Activated CD4-positive, alpha-beta T cell treated with anti-CD3 and anti-CD28 coated beads, Interleukin-2, amount 50 U/mL, for 16 hours (primary cell): ENCODE data around the gene PACC1.

Experiments used
- DNase-seq: peaks from one replicate; pipeline ENCODE4 v3.0.0-alpha.2; 2020

Gene PACC1

DNA sequence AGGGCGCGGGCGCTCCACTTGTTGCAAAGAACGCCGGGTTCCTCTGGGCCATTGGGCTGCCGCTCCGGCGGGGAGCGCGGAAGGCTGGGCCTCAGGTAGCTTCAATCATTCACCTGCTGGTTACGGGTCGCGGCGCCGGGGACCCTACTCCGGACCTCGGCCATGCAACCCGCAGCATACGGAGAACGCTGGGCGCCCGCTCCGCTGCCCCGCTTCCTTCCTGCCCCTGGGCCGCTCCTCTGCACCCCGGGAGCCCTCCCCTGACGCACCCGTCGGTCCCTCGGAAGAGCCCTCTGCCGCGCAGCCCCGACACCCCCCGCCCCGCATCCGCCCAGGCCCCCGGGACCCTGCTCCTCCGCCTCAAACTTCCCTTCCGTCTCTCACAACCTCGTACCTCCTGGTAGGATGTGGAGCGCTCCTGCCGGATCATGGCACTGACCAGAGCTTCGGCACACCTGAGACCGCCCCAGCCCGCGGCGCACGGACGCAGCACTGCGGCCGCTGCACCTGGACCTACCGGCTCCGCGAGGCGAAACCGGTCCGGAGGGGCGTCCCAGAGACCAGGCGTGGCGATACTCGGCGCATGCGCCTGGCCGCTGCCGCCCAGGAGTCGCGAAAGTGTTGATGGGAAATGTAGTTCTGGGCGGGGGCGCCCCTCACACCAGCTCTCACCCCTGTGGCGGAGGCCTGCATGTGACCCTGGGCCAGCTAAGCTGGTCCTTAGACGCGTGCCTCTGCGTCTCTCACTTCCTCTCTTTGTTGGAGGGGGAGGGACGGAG, at the start of gene PACC1:
PACC1 (minus strand) TSS at position 559 of the 779 bp plus-strand sequence; CDS start at position 430, 129 bp downstream.
- peak; percentile 95 for DNase-seq

DNA sequence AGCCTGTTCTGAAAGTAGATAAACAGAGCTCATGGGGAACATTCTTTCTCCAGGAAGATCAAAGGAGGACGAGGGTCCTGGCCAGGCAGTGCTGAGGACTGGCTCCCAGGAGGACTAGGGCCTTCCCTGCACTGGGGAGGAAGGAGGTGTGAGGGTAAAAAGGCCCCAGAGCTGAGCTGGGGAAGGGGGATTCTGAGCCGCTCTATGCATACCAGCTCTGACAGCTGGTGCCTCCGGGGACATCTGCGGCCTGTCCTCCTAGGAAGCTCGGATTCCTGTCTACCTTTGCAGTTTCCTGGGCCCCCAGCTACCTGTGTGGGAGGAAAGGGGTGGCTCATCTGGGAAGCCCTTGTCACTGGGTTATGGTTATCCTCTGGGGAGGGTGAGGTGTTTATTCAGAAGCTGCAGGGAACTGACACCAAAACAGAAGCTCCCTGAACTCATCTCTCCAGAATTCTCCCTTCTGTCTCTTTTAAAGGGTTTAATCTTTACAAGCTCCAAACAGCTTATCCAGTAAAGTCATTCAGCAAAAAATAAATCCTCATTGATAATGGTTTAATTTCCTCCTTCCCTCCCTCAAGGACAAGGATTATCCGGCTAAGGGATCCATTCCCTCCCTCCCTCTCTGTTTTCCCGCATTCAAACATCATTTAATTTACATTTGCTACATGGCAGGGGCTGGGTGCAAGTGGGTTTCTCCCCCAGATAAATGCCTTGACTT, 49.0 kb upstream of the PACC1 start:
- no peak for DNase-seq

DNA sequence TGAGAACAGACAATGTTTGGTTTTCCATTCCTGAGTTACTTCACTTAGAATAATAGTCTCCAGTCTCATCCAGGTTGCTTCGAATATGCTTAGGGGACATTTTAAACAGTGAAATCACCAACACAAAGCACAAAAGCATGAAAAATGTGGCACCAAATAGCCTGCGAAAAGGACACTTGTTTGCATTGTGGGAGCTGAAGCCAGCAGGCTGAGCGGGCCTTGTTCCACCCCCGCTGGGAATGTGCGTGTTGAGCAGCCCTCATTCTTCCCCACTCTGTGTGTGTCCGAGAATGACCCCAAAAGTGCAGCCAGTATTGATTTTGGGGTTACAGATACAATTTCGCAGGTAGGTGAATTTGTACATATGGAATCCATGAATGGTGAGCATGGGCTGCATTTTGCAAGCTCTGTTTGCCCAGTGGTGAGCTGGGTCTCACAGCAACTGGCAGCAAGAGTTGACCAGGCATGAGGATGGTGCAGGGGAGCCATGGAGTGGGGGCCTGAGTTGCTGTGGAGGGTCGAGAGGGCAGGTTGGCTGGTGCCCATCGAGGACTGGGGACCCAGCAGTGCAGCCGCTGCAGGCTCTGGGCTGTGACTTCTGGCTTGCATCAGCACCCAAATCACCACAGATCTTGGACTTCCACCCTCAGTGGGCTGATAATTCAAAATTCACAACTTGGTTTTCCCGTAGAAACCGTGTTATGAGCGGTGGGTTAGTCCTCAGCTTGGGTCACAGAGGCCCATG, 47.4 kb upstream of the PACC1 start:
- DNase-seq = no peak

DNA sequence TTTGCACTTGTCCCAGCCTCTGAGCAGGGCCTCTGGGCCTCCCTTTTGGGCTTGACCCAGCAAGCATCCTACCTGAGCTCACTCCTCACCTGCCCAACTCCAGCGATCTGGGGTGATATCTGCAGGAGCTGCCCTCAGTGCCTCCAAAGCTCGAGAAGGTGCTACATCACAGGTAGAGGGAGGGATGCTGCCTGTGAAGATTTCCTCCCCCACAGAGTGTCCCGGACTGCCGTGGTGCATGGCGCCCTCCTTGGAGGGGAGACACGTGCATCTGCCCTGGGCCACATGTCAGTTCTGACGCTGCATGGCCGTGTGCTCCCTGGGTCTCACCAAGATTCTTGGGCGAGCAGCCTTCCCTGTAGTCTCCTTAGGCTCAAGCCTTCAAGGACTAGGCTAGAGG, 45.7 kb upstream of the PACC1 start:
- no peak for DNase-seq

DNA sequence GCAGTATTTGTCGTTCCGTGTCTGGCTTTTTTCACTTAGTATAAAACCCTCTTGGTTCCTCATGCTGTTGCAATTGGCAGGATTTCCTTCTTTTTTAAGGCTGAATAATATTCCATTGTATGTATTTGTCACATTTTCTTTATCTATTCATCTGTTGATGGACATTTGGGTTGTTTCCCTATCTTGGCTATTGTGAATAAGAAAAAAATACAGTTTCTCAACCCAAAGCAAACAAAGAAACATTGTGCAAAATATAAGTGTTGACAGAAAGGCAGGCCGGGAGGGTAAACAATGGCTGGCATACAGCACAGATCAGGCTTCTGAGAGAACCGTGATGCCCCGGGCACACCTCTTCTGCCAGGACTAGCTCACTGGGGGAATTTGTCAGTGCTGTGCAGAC, 45.0 kb upstream of the PACC1 start:
- no peak for DNase-seq

DNA sequence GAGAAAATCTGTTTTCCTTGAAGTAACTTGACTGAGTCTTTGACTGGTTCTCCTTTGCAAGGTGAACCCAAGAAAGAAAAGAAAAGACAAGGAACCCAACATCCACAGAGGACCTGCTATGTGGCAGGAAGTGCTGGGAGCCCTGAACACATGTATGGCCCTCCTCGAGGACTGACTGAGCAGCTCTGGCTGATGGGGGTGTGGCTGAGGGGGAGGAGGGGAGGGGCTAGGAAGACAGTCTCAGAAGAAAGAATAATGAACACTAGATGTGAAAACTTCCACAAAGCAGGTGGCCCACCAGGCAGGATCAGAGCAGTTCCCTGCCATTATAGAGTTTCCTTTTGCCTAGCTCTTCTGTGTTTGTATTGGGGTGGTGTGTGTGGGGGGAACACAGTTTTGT, 44.1 kb upstream of the PACC1 start:
- no peak for DNase-seq

DNA sequence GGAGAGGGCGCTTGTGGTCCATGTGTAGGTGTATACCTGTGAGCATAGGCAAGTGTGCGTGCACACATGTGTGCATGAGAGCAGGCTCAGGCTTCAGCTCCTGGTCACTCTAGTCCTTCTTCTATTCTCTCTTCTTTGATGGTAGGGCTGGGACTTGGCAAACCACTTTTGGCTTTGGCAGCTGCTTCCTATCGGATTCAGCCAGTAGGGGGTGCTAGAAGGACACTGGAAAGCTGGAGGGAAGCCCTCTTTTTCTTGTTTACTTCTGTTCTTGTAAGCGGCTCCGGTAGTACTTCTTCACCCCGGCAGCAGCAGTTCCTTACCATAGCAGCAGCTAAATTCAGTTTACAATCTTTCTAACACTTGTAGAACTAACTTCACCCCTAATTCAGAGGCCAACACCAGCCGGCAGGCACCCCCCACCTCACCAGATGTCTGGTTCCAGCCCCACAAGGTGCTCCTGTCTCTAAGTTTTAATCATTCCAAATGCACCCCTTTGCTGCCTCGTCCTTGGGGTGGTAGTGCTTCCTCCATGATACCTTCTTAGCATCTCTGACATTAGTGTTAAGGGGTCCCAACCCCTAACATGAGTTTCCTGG, 43.2 kb upstream of the PACC1 start:
- peak; percentile 69 for DNase-seq

DNA sequence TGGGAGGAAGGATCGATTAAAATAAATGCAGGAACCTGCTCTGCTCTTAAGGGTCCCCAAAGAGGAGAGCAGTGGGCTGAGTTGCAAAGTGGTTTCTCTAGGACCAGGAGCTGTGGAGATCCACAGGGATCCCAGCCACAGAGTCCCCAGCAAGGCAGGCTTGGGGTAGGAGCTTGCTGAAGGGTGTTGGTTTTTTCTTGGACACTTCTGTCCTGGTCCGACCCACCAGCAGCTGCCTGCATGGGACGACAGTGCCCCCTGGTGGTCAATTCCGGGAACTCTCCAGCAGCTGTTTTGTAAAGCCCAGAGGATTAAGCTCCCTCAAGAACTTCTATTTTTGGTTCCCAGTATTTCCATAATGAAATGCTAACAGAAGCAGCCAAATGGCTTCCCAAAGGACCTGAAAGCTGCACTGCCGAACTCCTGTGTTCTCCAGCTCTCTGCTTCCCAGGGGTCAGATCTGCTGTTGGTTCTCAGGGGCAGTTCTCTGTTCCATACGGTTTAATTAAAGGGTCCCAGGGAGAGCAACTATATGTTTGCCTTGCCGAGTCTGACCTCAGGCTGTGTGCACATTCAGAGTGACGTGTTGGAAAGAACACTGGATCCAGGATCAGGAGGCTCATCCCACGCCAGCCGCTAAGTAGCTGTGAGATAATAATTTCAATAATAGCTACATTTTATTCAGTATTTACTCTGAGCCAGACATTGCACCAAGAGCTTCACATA, 41.3 kb upstream of the PACC1 start:
- DNase-seq = peak; percentile 82

DNA sequence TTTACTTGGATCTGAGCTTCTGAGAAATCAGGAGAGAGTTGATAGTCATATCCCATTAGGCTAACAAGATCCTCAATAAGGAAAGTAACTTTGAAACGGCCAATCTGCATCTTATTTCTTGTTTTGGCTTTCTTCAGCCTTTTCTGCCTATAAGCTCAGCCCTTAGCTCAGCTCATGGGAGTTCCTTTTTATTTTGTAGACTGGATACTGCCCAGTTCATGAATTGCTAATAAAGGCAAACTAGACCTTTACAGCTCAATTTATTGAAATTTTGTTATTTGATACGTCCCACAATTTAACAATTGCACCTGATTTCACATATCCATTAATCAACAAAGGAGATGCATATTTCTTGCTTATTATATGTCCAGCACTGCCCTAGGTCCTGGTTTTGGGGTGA, 40.7 kb upstream of the PACC1 start:
- DNase-seq = no peak

DNA sequence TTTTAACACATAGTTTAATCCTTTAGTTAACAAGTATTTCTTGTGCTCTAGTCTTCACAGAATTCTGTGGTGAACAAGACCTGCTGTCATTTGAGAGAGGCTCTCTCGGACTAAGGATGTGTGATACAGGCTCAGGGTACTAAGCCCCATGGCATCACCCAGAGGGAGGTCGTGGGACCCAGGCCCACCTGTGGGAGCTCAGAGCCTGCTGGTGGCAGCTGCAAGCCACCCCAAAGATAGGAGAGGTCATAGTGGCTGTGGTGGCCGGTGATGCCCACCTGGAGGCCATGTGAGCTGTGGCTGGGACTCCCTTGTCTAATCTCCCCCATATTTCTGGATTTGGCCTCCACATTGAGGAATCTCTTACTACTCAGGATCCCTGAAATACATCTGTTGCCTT, 40.1 kb upstream of the PACC1 start:
- DNase-seq = no peak

DNA sequence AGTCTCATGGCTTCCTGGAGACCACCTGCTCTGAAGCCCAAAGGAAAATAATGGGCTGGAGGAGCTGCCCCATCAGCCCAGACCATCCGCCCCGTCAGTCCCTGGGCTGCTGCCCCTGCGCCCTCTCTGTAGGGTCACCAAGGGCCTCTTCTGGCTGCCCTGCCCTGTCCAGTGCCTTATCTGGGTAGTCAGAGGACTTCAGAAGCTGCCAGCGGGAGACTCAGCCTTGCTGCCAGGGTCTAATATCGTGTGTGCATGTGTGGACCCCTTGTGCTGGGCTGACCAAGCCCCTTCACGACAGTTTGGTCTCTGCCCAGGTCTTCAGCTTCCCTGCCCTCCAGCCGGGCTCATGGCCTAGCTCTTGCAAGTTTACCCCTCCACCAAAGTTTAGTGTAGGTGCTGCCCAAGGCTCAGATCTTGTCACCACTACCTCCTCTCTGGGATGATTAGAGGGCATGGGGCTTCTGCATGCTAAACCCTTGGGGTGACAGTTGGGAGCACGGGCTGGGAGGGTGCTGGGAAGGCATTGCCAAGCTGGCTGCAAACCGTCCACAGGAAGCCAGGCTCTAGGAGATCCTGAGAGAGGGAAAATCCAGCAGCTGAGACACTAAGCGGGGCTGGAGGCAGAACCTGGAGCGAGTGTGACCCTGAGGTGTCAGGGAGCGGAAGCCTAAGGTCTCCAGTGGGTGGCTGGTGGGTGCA, 38.6 kb upstream of the PACC1 start:
- no peak for DNase-seq

DNA sequence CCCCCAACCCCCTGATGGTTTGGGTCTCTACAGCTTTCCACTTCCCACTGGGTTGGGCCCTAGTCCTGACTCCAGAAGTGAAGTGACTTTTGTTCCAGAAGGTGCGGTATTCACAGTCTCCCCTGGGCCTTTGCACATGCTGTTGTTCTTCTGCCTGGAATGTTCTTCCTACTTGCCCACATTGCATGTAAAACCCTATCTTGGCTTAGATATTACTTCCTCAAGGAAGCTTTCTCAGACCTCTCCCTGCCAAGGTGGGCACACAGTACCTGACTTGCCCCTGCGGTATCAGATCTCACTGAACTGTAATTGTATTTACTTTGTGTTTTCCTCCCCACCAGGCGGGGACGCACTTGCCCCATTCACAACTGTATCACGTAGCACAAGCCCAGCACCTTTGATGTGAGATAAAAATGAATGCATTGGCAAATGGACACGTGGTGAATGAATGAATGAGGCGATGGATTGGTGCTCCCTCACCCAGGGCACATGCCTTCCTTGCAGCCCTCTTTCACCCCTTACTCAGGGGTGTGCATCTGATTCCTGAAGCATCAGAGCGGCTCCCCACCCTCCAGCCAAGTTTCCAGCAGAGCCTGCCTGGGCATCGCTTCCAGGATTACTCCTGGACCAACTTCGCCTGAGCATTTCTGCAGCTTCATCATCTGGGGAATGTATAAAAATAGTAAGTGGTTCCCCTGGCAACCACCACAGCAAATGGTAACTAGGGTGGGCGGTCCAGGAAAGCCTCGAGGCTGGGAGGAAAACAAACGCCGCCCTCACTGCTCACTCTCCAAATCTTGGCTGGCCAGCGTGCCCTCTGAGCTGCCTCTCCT, 37.9 kb upstream of the PACC1 start:
- DNase-seq = no peak

DNA sequence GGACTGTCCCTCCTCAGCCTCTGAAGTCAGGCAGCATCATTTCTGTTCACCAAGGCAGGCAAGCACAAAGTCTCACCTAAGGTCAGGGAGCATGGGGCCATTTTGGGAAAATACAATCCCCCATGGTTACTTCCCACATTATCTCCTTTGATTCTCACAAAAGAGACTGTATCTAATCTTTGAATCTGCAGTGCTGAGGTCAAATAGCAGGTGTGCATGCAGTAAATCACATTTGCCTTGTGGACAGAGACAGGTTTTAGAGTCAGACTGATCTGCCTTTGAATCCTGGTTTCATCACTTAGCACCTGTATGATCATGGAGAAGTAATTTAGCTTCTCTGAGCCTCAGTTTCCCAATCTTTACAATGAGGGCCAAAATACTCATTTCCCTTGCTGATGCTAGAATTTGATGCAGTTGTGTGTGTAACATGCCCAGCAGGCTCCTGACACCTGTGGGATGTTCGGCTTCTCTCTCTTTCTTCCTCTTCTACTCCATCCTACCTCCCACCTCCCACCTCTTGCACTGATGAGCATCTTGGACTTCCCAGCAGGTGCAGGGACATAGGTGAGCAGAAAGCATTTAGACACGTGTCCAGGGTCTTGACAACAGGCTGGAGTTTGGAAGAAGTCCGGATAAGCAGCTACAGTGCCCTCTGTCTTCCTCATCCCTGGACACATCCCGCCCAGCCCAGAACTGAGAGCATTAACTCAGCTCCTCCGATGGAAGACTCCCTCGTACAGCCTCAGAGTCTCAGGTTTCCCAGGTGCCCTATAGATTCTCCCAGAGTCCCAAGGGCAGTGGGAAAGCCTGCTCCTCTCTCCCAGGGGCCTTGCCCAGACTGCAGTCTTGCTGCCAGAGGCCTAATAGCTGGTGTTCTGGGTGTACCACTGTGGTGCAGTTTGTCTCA, 37.0 kb upstream of the PACC1 start:
- no peak for DNase-seq

DNA sequence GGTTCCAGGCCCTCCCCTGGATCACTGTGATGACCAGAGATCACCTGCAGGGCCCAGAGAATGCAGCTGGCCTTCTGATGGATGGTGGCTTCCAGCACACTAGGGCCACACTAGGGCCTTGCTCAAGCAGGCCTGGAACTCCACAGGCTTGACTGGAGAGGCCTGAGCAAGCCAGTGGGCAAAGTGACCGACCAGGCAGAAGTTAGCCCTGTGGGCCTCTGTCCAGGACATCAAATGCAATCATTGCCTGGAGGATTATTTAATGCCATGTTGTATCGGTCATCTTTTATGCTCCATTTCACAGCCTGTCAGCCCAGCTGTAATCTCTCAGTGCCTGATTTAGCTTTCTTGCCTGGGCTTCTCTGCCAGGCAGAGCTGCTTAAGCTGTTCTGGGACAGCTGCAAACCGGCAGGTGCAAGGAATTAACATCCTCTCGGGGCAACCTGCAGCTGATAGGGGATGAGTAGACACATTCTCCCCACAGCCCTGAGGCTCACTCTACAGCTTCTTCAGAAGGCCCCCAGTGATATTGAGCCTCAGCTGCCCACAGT, 35.7 kb upstream of the PACC1 start:
- DNase-seq = no peak

DNA sequence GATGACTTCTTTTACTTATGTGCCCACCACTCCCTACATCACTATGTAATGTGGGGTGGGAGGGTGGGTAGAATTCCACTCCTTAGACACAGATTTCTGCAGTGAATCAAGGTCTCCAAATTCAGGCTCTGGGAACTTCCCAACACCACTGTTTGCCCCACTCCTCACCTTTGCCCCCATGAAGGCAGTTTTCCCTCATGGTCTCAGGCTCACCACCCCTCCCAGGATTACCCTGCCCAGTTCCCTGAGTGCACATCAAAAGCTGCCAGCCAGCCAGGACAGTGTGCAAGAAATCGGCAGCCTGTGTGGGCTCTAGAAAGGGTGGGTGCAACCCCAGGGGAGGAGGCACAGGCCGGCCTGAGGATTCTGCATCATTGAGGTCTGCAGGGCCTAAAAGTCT, 32.8 kb upstream of the PACC1 start:
- DNase-seq = no peak

DNA sequence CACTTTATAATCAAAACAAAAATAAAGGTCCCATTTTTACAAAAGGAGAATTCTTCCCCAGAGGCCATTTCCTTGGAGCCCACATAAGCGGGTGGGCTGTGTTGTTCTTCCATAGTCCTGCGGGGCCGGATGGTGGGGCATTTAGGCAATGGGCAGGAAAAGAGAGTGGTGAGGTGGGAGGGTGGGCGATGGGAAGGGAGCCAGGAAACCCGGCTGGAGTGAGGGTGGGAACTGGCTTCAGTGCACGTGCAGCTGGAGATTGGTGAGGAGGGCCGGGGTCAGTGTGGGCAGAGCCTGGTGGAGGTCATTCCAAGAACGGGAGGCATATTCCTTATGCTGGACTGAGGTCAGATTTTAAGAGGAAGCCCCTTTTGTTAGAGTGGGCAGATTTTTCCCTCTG, 31.6 kb upstream of the PACC1 start:
- no peak for DNase-seq

DNA sequence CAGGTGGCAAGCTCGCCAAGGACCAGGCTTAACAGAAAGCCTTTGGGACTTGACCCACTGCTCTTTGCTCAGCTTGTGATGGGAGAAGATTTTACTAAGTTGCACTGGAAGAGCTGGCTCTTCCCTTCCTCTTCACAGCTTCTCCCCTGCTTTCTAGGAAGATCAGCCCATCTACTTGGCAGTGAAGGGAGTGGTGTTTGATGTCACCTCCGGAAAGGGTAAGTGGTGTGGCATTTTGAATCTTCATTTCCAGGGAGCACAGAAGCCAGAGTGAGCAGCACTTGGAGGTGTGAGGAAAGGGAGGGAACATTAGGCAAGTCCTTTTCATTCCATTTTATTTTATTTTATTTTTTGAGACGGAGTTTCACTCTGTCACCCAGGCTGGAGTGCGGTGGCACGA, 27.7 kb upstream of the PACC1 start:
- DNase-seq = no peak

DNA sequence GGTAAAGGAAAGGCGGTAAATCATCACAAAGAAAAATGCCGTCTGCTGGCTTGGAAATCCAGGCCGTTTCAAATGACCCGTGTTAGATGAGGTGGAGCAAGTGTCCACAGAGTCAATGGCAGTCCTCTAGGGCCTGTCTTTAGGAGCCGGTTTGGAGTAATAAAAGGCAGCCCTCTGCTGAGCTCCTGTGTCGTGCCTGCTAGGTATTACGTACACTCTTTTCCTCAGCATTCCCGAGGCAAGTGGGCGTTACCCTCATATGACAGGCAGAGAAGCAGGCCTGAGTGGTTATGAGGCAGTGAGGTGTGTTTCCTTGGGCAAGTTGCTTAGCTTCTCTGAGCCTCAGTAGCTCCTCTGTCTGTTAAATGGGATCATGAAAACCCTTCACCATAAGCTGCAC, 25.7 kb upstream of the PACC1 start:
- no peak for DNase-seq

DNA sequence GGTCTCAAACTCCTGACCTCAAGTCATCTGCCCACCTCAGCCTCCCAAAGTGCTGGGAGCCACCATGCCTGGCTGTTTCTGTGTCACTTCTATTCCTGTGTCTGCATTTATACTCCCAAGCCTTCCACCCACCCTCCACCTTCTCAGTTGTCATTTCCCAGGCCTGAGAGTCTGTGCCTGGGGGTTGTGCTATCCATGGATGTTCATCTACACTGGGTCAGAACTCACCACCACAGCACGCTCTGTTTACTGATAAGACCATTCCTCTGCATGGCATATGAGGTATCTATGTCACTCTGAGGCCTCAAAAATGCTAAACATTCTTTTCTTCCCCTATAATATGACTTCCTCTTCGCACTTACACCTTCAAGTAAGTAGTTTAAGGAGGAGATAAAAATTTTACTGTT, 24.1 kb upstream of the PACC1 start:
- no peak for DNase-seq
